HG02763 (cell line): ENCODE data around the gene SLC1A2.

Experiments
- ATAC-seq: cut with Tn5 transposase; IDR thresholded peaks from one replicate; pipeline ENCODE4 v1.9.1; 2021; ENCODE audit warnings: mild to moderate bottlenecking, moderate library complexity; ENCODE audit not compliant: unreplicated experiment

SLC1A2 gene

GRCh38 chr11:35352077-35352888 lies 67.1 kb downstream of the SLC1A2 start:
- ATAC-seq: no peak

DNA sequence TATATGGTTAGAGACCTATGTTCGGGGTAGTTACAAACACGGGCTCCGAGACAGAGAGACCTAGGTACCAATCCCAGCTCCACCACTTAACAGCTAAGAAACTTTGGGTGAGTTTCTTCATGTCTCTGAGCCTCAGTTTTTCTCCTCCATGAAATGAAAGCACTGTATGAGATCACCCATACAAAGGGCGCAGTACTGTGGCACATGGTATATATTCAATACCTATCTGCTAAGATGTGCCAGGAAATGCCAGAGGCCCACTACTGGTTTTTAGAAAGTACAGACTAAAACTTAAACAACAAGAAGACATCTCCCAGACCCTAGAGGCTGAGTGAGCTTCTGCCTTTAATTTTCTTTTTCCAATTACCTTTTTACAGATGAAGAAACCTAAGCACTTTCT lies 69.5 kb downstream of the SLC1A2 start:
- no peak for ATAC-seq

DNA sequence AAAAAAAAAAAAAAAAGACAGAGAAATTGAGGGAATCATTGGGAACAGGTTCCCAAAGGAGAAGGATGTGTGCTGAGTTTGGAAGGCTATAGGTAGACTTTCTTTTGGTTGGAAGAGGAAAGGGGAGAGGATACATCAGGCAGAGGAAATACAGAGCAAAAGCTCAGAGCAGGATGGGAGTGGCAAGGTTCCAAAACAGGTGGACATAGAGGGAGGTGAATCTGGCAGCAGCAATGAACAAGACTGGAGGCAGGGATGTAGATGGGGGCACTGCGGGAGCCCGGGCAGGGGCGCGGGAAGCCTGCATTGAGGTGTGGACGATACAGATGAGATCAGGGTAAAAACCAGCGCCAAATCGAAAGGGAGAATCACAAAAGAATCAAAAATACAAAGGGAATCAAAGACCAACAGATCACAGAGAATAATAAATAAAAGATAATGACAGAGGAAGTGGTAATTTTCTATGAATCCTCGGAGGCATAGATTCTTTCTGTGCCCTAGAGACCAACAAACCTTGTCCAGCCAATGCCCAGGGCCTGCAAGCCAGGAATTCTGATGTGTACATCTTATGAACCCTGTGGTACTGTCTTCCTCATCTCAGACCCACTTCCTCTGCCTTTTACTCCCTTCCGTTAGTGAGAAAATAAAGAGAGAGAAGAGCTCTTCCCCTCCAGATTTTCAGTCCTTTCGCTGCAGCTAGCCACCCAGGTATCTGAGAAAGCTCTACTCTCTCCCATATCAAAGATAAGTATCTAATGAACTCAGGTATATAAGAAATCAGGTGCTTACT lies 70.3 kb downstream of the SLC1A2 start:
- no peak for ATAC-seq

DNA sequence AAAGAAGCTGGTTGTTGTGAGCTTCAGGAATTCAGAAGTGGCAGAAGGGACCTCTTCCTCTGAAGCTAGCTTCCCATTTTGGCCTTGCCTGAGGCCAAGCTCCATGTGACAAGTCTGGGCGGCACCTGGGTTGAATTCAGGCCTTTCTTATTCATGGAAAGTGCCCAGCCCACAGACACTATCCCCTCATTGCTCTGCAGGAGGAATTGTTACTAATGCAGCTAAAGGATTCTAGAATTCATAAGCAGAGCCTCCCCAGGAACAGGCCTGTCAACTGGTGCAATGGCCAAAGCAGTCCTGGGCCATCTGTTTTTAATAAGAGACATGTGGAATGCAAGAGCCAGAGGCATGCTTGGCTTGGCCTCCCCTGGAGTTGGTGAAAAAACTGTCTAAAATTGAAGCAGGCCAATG lies 71.4 kb downstream of the SLC1A2 start:
- no peak for ATAC-seq

DNA sequence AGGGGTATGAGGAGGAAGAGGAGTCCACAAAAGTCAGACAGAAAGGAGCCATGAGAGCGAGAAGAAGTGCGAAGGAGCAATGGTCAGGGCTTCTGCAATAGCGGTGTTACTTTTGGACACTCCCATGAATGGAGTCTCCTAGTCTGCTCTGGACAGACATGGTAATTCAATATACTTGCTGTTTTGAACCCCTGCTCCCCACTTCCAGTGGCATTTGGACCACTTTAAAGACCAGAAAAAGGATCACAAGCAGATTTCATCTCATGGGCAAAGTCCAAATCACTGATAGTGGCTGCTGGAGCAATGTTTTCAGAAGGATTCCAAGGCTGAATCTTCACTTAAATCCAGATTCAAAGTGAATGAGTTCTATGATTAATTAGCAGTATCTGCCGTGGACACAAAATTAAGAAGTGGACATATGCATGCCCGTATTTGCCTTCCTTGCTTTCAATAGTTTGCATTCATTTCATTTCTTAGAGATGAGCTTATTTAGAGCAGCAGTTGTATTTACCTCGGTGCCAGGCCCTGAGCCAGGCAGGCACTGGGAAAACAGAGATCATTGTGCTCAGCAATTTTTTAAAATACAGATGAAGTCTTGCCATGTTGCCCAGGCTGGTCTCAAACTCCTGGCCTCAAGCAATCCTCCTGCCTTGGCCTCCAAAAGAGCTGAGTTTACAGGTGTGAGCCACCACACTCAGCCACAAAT lies 72.0 kb downstream of the SLC1A2 start:
- no peak for ATAC-seq

GRCh38 chr11:35346472-35347156 lies 72.7 kb downstream of the SLC1A2 start:
- ATAC-seq: no peak

DNA sequence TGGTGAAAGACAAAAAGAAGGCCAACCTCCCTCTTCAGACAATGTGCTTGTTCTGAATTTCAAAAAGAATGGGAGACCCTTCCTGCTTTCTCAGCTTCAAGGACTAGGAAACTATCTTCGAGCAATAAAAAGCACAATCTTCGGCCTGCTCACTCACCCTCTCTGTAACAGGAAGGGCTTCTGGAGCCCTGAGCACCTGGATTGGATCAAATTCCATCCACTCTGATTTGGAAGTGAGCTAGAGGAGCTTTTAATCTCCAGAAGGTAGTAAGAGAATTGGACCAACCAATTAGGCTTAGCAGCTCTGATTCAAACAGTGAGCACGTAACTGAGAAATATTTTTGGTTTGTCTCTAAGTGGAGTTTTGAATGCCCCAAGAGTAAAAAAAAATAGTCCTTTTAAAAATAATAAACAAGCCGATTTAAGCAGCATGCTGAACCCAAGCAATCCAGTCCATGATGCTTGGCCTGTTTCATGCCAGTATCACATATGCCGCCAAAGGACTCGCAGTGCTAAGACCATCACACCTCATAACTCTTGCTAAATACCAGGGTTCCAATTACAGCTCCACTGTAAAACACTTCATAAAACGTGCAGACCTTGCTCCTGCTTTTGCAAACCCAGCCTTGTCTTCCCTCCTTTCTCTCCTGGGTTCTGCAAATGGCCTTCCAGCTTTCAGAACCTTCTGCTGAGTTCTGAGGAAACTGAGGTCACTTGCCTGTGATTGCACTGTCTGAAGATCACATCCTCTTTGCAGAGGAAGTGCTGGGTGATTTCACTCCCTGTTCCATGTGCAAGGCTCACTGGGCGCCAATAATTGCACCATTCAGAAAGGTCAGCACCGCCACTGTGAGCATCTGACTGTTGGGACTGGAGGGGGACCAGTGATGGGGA lies 74.4 kb downstream of the SLC1A2 start:
- ATAC-seq: no peak

GRCh38 chr11:35343033-35343598 lies 76.2 kb downstream of the SLC1A2 start:
- peak; percentile 60 for ATAC-seq

DNA sequence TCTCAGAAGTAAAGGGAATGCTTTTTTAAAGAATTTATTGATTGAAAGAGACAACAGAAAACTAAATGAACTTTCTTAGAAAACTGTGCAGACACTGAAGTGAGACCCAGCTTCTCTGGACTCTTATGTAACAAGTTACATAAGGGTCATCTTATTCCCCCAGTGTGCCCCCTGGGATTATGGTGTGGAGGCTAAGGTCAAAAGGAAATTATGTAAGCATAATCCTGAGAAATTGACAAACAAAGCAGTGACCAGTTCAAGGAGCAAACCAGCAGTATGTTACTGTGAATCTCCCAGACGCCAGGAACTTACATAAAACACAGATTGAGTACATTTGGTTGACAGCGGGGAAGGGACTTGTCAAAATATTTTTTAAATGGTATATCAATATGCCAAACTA lies 78.6 kb downstream of the SLC1A2 start:
- no peak for ATAC-seq

DNA sequence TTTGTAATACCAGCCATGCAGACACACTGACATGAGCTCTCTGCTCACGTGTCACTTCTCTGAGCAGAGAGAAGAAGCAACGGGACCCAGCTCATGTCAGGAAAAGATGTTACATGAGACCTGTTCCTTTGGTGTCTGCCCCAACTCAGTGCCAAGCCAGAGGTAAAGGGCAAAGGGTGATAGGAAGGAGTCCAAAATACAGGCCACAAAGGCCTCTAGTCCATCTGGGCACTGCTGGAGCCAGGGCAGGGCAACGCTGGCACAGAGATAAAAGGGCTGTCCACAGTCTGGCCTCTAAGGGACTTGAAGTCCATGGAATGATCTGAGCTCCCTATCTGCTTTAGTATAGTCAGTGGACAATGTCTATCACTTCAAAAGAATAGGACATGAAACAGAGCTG lies 79.3 kb downstream of the SLC1A2 start:
- ATAC-seq: no peak

GRCh38 chr11:35338921-35339320 lies 80.4 kb downstream of the SLC1A2 start:
- ATAC-seq: no peak

DNA sequence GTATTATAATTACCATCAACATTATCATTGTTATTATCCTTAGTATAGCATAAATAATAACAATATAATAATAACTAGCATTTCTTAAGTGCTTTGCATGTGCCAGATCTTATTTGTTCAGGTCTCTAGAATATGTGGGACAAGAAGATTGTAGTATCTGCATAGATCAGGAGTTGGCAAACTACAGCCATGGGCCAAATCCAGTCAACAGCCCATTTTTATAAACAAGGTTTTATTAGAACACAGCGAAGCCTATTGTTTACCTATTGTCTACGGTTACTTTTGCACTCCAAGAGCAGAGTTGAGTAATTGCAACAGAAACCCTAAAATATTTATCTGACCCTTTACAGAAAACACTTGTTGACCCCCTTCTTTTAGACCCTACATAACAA lies 81.4 kb downstream of the SLC1A2 start:
- no peak for ATAC-seq

DNA sequence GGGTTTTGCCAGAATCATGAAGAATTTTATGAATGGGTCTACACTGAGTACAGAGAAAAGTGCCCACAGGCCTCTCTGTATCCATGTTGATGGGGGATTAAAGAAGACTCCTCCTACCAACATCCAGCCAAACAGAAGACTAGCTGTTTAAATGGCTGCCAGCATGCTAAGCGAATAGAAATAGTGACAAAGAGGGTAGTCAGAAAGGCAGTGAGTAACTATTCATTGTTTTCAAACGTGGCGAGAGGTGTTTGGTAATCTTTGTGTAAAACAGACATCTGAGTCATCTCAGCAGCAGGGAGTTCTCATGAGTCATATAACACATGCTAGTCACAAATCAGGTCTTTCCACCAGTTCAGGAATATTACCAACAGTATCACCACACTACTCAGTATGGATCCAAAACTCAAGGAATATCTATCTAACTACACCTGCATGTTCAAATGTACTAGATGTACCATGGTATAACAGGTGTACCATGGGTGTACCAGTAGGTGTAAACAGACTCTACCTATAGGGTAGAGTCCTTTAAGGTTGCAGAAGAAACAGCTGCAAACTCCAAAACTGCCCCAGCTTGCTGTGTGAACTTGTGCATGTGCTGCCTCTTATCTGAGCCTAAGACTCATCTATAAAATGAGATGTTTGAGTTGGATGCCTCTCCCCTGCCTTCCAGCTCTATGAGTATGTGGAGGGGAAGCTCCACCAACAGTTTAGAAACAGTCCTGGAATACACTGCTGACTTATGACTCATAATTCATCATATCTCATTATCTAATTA lies 82.0 kb downstream of the SLC1A2 start:
- no peak for ATAC-seq

DNA sequence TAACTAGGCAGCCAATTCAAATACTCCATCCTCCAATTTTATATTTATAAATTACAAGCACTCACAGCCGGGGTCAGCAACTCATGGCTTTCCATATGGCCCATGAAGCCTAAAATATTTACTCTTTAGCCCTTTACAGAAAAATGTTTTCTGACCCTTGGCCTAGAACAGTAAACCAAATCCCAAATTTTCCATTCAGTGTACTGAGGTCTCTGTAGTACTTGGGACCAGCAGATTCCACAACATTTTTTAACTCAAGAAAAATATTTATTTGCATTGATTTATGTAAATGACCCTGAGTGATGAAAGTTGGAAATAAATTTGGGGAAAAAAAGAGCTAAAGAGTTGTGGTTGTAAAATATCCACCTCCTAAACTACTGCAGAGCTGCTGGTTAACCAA lies 82.6 kb downstream of the SLC1A2 start:
- no peak for ATAC-seq

DNA sequence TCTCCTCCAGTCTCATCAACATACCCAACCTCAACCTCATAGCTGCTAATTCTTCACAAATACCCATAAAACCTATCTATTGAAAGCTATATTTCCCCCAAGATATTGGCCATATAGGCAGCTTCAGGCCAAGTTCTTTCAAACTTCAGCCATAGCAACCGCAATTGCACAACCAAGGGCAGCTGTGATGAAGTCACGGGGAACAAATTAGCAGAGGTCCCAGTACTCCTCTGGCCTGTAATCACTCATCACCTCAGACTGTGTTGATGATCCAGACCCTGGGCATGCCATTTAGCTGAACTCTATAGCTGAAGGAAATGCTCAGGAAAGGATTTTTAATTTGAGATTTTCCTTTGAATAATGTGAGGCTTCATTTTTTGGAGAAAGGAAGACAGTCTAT lies 84.1 kb downstream of the SLC1A2 start:
- ATAC-seq: no peak

DNA sequence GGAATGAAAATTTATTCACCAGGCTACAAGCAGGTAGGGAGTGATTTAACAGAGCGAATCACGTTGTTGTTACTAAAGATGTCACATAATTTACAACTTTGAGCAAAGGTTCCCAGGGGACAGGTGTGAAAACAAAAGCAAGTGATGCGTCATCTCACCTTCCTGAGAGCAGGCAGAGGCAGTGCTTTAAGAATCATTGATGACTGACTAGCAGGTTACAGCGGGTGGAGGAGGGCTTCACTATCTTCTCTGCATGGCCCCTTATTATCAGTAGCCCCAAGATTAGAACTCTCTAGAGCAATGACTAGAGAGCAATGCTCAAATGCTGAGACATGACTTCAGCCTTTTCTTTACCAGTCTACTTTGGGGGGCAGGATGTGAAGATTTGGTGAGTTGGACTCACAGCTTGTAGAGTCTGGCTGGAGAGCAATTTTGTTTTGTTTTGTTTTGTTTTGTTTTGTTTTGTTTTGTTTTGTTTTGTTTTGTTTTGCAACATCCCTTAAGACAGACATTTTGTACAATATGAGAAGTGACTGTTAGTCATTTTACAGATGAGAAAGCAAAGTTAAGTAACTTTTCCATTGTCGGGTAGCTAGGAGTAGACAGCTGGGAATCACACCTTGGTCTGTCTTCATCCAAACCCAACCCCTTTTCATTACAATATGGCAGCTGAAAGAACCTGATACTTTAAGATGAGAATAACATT lies 84.8 kb downstream of the SLC1A2 start:
- peak; percentile 48 for ATAC-seq

- ATAC-seq: no peak
Observed at GRCh38 chr11:35332524-35332923, 86.8 kb downstream of the SLC1A2 start.

GRCh38 chr11:35330931-35331330 lies 88.4 kb downstream of the SLC1A2 start:
- no peak for ATAC-seq
